HG03342 (cell line): ENCODE measurements around the gene PRRX1.

Source experiments
- ATAC-seq: cut with Tn5 transposase; IDR thresholded peaks from one replicate; pipeline ENCODE4 v1.9.1; 2021; ENCODE audit warnings: mild to moderate bottlenecking, moderate library complexity; ENCODE audit not compliant: unreplicated experiment

Gene PRRX1

DNA sequence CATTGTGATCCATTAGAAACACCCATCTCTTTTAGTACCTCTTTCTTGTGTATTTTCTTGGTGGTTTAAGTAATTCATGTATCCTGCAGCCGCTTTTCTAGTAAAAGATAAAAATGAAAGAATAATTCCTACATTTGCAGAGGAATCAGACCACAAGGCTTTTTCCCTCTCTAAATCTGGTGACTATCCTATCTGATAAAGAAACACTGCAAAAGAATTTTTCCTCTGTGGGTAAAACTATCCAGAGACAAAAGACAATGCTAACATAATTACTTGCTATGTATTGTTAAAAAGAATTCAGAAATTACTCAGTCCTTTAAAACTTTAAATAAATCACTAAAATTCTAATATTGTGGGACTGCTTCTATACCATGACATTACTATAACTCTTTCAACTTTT is 51.0 kb downstream of the PRRX1 start:
- no peak for ATAC-seq

DNA sequence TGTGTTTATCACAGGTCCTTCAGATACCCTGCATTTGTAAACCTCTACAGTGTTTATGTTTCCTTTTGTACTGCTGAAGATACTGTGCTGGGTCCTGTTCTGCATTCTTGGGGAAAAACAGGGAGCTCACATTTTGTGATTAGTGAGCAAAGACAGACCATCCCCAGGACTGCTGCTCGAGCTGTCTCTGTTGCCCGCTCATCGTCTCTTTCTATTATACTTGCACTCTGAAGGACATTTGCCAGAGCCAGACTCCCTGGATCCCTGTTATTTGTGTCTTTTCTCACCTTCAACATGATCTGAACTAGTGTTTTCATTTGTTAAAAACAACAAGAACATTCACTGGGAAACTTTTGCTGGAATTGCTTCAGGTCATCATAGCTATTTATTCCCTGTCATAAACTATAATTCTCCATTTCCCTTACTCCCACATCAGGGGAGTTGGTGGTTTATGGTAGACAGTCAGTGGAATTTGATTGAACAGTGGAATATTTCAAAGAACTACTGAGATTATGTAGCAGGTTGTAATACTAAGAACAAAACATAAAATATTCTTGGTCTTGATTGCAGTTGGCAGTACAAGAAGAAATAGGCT is 53.0 kb downstream of the PRRX1 start:
- ATAC-seq, result no peak

DNA sequence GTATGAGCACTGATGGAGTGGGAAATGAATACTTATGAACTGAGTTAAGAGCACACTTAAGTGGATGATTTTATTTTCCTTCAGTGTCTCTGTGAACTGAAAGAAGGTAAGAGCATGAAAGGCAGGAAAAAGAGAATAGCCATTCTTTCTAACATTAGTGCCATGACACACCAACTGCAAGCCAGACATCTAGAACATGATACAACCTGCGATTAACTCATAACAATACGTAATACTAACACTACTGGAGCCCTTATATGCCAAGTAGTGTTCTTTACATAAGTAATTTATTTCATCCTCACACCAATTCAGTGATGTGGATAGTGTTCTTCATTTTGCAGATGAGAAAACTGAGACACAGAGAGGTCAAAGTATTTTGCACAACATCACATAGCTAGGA is 56.7 kb downstream of the PRRX1 start:
- no peak for ATAC-seq

DNA sequence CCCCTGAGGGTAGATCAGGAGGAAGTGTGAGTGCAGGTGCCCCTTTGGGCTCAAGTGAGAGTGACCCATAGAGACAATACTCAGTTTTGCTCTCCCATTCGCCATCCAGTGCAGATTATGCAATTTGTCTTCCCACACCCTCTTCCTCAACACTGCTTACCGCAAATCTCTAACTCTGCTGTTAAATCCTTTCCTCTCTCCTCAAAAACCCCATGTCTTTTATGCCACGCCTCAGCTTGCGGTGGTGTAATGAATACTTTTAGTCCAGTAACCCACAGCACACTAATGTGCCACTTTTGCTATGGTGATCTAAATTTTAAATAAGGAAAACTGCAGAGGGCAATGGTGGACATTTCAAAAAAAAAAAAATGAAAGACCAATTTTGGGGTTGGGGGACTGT is 57.7 kb downstream of the PRRX1 start:
- no peak for ATAC-seq

DNA sequence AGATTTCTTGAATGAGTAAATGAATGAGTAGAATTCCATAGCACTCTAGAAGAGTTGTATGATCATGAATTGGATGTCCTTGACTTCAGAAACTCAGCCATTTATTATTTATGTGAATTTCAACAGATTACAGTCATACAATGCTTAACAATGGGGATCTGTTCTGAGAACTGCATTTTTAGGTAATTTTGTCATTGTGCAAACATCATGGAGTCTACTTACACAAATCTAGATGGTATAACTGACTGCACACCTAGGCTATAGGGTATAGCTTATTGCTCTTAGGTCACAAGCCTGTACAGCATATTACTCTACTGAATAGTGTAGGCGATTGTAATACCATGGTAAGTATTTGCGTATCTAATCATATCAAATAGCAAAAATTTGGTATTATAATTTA is 59.6 kb downstream of the PRRX1 start:
- ATAC-seq, result no peak

DNA sequence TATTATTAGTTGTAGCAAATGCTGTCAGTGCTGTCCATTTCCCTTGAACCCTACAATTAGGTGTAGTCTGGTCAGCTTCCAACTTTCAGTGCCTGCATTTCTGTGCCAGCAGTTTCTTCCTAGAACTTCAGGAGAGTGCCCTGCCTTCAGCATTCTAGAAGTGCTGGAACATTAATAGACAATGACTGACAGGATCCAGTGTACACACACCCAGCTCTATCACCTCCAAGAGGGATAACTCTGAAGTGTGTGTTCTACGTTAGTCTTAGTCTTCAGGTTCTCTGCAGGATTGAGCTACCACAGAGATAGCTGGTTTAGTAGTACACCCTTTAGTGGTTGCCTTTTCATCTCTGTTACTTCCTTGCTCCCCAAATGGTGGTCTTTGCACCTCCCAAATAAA is 61.4 kb downstream of the PRRX1 start:
- ATAC-seq, result no peak

DNA sequence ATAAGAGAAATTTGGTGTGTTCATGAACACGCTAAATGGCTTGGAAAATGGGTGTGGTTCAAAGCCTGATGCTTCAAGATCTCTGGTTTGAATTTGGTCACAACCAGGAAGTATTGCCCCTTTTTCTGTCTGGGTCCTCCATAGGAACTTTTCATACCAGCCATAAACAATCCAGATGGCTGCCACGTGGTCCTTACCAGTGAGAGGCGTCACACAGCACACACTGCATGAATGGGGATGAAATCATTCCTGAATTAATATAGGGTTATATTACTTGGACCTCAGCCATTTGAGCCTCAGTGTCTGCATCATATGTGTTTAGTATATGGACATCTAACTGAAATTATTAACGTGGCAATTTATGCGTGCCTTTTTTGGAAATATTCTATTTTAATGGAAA is 64.0 kb downstream of the PRRX1 start:
- no peak for ATAC-seq

DNA sequence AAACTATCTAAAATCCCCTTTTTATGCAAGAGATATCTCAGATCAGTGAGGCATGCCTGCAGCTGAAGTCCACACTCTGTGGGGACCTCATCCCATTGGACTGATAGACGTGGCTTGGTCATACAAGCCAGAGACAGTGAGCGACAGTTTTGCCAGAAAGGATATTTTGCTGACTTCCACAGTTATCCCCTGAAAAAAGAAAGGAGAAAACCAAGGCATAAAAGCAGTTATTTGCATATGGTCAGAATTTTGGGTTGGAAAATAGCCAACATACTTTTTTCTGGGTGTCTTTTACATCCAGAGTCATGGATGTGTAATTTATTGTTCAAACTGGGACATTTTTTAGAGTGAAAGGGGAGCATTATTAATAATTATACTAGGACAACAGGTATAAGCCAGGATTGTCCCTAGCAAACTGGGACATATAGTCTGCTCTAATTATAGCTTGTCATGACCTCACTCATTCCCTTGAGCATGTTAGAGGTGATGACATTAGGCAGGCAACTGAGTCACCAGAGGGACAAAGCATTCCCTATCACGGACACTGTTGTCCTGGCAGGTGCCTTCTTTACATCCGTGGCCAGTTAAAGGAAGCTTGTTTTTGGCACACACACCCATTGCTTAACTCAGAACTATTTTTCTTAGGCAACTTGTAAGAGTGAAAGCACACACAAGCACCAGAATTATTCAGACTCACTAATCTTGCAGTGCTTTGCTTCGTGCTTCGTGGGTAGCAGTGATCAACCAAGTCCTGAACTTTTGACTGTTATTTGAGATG is 65.5 kb downstream of the PRRX1 start:
- ATAC-seq, result no peak

DNA sequence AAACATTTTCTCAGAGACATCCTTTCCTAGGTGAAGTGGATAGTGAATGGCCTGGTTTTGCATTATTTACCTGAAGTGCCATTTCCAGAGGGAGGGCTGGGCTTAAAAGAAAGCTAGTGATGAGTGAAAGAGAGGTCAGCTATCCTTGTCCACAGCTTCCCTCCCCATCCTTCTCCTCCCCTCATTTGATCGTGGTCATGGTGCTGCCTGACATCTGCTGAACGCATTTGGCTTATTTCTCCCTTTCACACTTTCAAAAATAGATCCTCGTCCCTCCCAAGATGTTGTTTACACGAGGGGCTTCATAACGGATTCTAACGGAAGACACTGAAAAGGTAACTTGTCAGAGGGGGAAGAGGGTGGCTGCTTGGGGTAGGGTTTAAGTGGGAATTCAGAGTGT is 66.1 kb downstream of the PRRX1 start:
- ATAC-seq, result no peak

DNA sequence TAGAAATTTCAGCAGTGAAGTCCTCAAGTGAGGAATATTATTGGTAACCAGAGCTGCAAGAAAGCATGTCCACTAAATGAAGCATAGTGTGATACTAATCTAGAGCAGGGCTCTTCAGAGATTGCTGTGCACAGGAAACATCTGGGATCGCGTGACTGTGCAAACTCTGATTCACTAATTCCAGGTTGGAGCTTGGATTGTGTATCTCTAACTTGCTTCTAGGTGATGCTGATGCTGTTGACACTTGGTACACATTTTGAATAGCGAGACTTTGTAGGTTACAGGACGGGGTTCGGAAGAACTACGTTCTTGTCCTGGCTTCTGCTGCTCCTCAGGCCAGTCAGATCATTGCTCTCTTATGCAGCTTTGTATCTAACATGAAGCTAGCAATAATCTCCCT is 66.5 kb downstream of the PRRX1 start:
- ATAC-seq, result no peak

DNA sequence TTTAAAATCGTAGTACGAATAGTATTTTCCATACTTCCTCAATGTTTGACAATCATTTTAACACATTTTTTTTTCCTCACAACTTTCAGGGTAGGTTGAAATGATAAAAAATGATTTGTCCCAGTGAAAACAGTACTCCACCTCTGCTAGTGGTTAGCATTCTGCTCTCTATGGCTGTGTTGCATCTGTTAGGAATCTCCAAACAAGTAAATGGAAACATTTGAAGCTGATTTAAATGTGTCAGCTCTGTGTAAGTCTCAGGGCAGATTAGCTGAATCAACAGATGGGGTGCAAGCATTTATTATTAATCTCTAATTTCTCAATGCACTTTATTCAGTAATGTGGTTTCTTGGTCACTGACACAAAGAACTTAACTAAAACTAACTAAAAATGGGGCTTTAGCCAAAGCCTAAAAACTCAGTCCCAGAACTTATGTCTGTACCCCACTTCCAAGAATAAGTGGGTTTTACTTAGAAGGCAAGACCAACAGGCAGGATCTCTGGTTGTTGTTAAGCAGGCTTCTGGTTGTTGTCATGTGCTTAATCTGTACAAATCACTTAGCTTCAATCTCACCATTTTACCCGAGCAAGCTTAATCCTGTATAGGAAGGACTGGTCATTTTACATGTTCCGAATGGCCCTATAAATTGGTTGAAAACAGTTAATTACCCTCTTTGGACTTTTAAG is 67.8 kb downstream of the PRRX1 start:
- no peak for ATAC-seq

DNA sequence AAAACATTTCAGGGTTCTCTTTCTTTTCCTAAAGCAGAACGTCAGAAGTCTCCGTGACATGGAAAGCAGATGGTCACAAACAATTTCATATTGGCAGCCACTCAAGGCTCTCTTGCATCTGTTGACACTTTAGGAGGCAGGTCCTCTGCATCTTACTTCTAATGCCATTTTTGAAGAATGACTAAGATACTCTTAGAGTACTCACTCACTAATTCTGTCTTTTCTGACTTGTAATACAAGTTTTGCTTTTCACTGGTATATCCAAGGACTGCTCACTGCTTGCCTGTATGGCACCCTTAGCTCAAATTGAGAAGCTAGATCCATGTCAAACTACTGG is 68.3 kb downstream of the PRRX1 start:
- ATAC-seq, result no peak

DNA sequence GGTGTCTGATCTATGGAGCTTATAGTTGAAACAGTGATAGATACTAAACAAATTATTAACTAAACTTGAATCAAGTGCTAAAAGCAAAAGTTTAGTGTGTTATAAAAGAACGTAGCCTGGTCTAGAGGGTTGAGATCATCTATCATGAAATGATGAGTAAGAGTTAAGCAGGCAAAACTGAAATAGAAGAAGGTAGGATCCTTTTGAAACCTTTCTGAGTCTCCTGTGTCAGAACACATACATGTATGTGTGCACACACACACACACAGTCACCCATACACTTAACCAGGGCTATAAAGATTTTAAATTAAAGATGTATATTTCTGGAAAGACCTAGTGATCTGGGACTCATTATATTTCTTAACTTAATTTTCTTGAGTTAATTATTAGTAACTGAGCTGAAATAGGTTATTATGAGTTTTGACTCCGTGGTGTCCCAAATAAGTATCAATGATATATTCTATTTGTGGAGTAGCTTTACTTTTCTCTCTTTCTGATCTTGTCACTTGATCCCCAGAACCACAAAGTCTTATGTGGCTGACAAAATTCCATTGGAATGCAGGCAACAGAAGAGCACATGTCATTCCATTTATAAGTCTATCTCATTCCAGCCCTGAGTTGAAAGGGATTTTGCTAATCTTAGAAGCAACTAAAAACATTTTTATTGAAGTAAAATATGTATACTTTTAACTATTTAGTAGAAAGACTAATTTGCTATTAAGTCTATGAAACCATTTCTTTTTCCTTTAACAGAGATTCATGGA is 70.7 kb downstream of the PRRX1 start:
- ATAC-seq, result no peak

DNA sequence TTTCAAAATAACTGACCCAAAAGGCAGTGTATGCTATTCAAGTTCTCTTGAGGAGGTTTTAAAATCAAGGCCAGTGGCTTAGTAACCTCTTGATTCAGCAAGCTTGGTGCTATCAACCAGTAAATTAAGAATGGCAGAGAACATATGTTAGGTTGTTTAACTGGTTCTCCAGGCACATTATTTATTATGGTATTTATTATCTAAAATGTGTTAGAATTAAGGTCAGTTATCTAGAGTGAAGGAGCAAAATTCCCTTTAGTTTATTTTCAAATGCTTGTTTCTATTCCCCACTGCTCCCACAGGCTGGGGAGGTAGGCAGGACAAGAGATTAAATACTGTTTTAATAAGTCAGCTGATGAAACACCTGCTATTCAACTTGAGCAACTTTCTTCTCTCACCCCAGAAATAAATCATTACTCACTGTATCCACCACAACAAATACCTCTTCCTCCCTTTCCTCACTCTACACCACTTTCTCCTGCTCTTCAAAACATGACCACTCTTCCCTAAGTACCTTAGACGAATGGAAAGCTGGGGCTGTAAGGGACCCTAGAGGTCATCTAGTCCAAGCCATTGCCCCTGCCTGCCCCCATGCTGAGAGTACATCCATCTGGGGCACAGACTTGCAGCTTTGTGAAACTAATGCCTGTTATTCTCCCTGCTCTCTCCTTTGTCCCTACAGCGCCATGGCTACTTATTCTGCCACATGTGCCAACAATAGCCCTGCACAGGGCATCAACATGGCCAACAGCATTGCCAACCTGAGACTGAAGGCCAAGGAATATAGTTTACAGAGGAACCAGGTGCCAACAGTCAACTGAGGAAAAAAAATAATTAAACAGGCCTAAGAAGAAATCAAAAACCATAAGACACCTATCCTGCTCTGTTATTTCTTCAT is 71.7 kb downstream of the PRRX1 start:
- no peak for ATAC-seq

DNA sequence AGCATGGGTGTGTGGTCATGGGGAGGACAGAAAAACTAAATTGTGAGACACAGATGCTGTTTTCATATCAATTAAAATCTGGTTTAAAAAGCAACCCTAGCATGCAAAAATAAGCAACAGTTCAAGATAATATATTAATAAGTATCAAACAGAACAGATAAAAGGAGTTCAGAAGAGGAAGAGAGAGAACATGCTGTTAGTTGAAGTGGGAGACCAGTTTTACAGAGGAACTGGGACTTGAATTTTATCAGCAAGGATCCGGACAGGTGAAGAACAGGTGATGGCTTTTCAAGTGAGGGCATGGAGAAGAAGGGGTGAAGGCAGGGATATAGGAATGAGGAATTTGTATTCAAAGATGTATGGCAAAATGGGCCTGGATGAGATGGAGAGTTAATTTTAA is 75.9 kb downstream of the PRRX1 start:
- no peak for ATAC-seq

DNA sequence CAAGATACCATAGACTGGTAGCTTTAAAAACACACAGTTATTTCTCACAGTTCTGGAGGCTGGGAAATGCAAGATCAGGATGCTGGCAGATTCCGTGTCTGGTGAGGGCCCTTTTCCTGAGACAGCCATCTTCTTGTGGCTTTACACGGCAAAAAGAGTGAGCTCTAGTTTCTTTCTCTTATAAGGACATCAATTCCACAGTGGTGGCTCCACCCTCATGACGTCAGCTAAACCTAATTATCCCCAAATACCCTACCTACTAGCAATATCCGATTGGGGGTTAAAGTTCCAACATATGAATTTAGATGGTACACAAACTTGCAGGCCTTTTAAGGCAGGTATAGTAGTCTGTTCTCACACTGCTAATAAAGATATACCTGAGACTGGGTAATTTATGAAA is 77.7 kb downstream of the PRRX1 start:
- no peak for ATAC-seq

DNA sequence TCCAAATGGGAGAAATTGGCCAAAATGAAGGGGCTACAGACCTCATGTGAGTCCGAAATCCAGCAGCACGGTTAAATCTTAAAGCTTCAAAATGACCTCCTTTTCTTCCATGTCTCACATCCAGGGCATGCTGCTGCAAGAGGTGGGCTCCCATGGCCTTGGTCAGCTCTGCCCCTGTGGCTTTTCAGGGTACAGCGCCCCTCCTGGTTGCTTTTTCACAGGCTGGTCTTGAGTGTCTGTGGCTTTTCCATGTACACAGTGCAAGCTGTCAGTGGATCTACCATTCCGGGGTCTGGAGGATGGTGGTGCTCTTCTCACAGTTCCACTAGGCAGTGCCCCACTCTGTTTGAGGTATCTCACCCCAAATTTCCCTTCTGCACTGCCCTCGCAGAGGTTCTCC is 78.7 kb downstream of the PRRX1 start:
- no peak for ATAC-seq

DNA sequence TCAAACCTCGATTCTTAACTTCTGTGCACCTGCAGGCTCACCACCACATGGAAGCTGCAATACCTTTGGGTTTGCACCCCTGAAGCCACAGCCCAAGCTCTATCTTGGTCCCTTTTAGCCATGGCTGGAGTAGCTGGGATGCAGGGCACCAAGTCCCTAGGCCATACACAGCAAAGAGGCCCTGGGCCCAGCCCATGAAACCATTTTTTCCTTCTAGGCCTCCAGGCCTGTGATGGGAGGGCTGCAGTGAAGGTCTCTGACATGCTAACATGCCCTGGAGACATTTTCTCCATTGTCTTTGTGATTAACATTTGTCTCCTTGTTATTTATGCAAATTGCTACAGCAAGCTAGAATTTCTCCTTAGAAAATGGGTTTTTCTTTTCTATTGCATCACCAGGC is 79.2 kb downstream of the PRRX1 start:
- ATAC-seq, result no peak

DNA sequence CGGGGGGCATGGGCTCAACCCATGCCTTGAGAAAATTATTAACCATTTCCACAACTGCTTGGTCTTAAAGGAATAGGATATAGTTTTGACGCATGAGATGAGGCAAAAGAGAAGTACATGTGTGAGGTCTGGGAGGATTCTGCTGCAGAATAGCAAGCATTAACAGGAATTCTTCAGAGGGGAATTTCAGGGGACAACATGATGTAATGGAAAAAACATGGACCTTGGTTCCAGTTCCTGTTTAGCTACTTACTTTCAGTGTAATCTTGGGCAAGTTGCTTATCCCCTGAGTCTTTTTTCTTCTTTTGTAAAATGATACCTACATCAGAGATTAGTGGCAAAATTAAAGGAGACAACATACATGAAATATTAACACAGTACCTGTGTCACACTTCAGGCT is 85.6 kb downstream of the PRRX1 start:
- ATAC-seq, result no peak

DNA sequence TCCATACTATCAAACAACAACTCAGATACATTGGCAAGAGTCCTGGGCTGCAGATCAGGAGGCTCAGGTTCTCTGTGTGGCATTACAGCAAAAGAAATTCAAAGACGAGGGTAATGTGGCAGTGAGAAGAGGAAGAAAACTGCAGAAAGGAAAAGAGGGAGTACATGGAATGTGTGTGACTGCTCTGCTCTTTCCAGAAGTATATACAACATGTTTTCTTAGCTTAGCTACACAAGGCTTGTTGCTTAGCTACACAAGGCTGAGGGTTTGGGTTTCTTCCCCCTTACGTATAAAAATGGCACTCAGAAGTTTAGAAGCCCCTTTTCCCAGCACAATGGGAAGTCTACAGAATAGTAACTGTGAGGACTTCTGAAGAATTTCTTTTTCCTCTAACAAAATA is 86.0 kb downstream of the PRRX1 start:
- ATAC-seq, result no peak

DNA sequence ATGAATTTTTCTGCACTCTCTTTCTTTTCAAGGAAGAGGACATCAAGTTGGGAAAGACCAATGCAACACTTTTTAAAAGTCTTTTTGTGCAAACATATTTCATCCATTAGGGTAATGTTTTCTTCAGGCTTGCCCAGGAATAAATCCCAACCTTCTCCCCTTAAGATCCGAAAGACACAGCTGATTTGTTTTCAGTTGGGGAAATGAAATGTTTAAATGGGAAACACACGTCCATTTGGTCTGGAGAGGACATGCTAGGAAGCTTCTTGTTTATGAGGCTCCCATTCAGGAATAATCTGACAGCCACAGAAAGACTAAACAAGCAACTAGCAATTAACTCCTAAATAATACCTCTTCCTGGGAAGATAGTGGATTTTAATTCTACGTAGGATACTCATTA is 91.9 kb downstream of the PRRX1 start:
- ATAC-seq, result no peak
